ENCODE data around the gene RIBC2. TPM values are rescaled to one million over a fixed set of nuclear protein-coding genes. Genes with fewer than 3 reads are reported as not detected.
A peak's percentile ranks its signal among the peaks of the same experiment; 100 is the strongest.
"Not testable (repeated sequence)": the region's sequence is repeated elsewhere in the genome, so short reads cannot be mapped to it uniquely, and the experiment has no call there.

The RIBC2 gene, protein sequence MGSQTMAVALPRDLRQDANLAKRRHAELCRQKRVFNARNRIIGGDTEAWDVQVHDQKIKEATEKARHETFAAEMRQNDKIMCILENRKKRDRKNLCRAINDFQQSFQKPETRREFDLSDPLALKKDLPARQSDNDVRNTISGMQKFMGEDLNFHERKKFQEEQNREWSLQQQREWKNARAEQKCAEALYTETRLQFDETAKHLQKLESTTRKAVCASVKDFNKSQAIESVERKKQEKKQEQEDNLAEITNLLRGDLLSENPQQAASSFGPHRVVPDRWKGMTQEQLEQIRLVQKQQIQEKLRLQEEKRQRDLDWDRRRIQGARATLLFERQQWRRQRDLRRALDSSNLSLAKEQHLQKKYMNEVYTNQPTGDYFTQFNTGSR
- total RNA-seq, result 0.52 TPM

GRCh38 chr22:45413368-45414211 lies at the start of gene RIBC2, which contains the start of gene SMC1B:
RIBC2 (plus strand) TSS chr22:45413693; CDS start chr22:45413887, 194 bp downstream.
SMC1B (minus strand) TSS chr22:45413599; CDS start chr22:45413567, 32 bp downstream.
- Histone ChIP-seq H3K36me3 (ENCODE audit: control insufficient read depth in 3 of 3, insufficient read depth in 3 of 3, low read length in 3 of 3) (no peaks in the 10 kb centered on the region), H3K27ac (ENCODE audit: low read depth, low read length) (no peak within 1 kb of the TSS), H3K4me3 (ENCODE audit: low read length in 3 of 3) (peak within 1 kb of the TSS; percentile 66 to 78 (median 75)), H3K9me3 (ENCODE audit: control insufficient read depth in 3 of 3, low read length in 3 of 3) (no peaks in the 10 kb centered on the region), H3K9ac (ENCODE audit: low read depth in 1 of 3, low read length in 3 of 3) (peak within 1 kb of the TSS; percentile 45 to 64 (median 51)), H3K4me1 (ENCODE audit: control insufficient read depth in 3 of 3, insufficient read depth in 3 of 3, low read length in 3 of 3) (peaks cover 8 to 11% (median 9%) of the 10 kb centered on the region in 3 donors), H3K27me3 (ENCODE audit: control insufficient read depth in 3 of 3, insufficient read depth in 3 of 3, low read length in 3 of 3) (peaks cover 0 to 10% (median 5%) of the 10 kb centered on the region in 3 donors)

- Histone ChIP-seq H3K9ac (ENCODE audit: low read depth in 1 of 3, low read length in 3 of 3) (no peak overlapping the region), H3K36me3 (ENCODE audit: control insufficient read depth in 3 of 3, insufficient read depth in 3 of 3, low read length in 3 of 3) (no peaks in the 10 kb centered on the region), H3K27ac (ENCODE audit: low read depth, low read length) (no peak overlapping the region), H3K4me1 (ENCODE audit: control insufficient read depth in 3 of 3, insufficient read depth in 3 of 3, low read length in 3 of 3) (no peaks in the 10 kb centered on the region), H3K27me3 (ENCODE audit: control insufficient read depth in 3 of 3, insufficient read depth in 3 of 3, low read length in 3 of 3) (peaks cover 0 to 3% (median 0%) of the 10 kb centered on the region in 3 donors), H3K4me3 (ENCODE audit: low read length in 3 of 3) (no peak overlapping the region), H3K9me3 (ENCODE audit: control insufficient read depth in 3 of 3, low read length in 3 of 3) (no peaks in the 10 kb centered on the region)
These were observed 46.8 kb upstream of the RIBC2 start for GRCh38 chr22:45366713-45367112.

DNA sequence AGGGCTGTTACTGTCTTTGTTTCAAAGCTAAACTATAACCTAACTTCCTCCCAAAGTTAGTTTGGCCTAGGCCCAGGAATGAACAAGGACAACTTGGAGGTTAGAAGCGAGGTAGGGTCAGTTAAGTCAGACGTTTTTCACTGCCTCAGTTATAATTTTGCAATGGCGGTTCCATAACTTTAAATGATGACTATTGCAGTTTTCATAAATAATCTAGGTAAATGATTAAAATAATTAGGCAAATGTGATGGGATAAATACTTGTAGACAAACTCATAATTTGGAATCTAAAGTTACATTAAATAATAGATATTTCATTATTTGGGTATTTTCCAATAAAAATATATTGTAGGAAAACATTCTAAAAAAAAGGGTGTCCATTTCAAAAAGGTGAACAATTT lies 39.9 kb upstream of the RIBC2 start:
- not testable (repeated sequence) for H3K4me1 ChIP-seq (ENCODE audit: control insufficient read depth in 3 of 3, insufficient read depth in 3 of 3, low read length in 3 of 3); H3K36me3 ChIP-seq (ENCODE audit: control insufficient read depth in 3 of 3, insufficient read depth in 3 of 3, low read length in 3 of 3); H3K27ac ChIP-seq (ENCODE audit: low read depth, low read length); H3K9ac ChIP-seq (ENCODE audit: low read depth in 1 of 3, low read length in 3 of 3); H3K27me3 ChIP-seq (ENCODE audit: control insufficient read depth in 3 of 3, insufficient read depth in 3 of 3, low read length in 3 of 3); H3K4me3 ChIP-seq (ENCODE audit: low read length in 3 of 3); H3K9me3 ChIP-seq (ENCODE audit: control insufficient read depth in 3 of 3, low read length in 3 of 3)

DNA sequence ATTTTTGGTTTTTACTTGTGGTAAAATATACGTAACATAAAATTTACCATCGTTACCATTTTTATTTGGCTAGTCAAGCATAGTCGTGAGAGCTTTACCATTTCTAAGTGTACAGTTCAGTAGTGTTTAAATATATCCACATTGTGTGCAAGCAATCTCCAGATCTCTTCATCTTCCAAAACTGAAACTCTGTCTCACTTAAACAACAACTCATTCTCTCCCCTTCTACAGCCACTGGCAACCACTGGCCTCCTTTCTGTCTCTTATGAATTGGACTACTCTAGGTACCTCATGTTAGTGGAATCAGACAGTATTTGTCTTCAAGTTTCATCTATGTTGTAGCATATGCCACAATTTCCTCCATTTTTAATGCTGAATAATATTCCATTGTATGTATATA lies 37.5 kb upstream of the RIBC2 start:
- Histone ChIP-seq H3K27me3 (ENCODE audit: control insufficient read depth in 3 of 3, insufficient read depth in 3 of 3, low read length in 3 of 3) (no peaks in the 10 kb centered on the region), H3K36me3 (ENCODE audit: control insufficient read depth in 3 of 3, insufficient read depth in 3 of 3, low read length in 3 of 3) (no peaks in the 10 kb centered on the region), H3K9ac (ENCODE audit: low read depth in 1 of 3, low read length in 3 of 3) (no peak overlapping the region), H3K4me3 (ENCODE audit: low read length in 3 of 3) (no peak overlapping the region), H3K27ac (ENCODE audit: low read depth, low read length) (no peak overlapping the region), H3K4me1 (ENCODE audit: control insufficient read depth in 3 of 3, insufficient read depth in 3 of 3, low read length in 3 of 3) (no peaks in the 10 kb centered on the region), H3K9me3 (ENCODE audit: control insufficient read depth in 3 of 3, low read length in 3 of 3) (no peaks in the 10 kb centered on the region)

DNA sequence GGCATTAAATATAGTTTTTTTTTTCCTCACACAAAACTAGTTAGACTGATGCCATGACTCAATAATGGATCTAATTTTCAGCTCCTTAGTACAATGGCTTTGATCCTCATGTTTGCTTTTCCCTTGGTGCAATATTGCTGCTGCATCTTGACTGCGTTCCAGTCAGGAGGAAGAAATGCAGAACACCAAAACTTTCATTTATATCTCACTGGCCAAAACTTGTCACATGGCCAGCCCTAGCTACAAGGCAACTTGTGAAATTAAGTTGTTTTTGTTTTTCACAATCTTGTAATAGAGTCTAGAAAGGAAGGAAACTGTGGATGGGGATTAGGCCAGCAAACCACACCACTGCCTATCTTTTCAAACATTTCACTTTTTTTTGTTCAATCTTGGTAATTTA lies 36.8 kb upstream of the RIBC2 start:
- no peaks in the 10 kb centered on the region for H3K36me3 ChIP-seq (ENCODE audit: control insufficient read depth in 3 of 3, insufficient read depth in 3 of 3, low read length in 3 of 3)
- no peak overlapping the region for H3K4me3 ChIP-seq (ENCODE audit: low read length in 3 of 3)
- no peaks in the 10 kb centered on the region for H3K4me1 ChIP-seq (ENCODE audit: control insufficient read depth in 3 of 3, insufficient read depth in 3 of 3, low read length in 3 of 3)
- H3K27me3 ChIP-seq (ENCODE audit: control insufficient read depth in 3 of 3, insufficient read depth in 3 of 3, low read length in 3 of 3), result no peaks in the 10 kb centered on the region
- H3K9me3 ChIP-seq (ENCODE audit: control insufficient read depth in 3 of 3, low read length in 3 of 3), result no peaks in the 10 kb centered on the region
- no peak overlapping the region for H3K27ac ChIP-seq (ENCODE audit: low read depth, low read length)
- H3K9ac ChIP-seq (ENCODE audit: low read depth in 1 of 3, low read length in 3 of 3), result no peak overlapping the region

DNA sequence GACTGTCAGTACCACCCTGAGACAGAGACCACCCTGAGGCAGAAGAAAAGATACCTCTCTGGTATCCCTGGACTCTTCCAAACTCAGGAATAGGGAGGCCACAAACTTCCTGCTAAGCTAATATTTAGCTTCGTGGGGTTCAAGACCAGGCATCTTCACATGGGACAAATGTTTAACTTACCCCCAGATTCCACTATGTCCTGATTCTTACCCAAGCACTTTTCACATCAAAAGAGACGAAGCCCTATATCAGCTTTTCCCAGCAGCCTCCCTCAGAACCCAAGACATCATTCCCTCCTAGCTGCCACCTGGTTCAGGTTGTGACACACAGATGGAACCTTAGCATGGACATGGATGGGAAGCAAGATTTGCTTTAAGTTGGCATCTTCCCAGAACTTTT lies 32.1 kb upstream of the RIBC2 start:
- Histone ChIP-seq H3K9me3 (ENCODE audit: control insufficient read depth in 3 of 3, low read length in 3 of 3) (no peaks in the 10 kb centered on the region), H3K27ac (ENCODE audit: low read depth, low read length) (no peak overlapping the region), H3K4me3 (ENCODE audit: low read length in 3 of 3) (no peak overlapping the region), H3K9ac (ENCODE audit: low read depth in 1 of 3, low read length in 3 of 3) (no peak overlapping the region), H3K36me3 (ENCODE audit: control insufficient read depth in 3 of 3, insufficient read depth in 3 of 3, low read length in 3 of 3) (no peaks in the 10 kb centered on the region), H3K27me3 (ENCODE audit: control insufficient read depth in 3 of 3, insufficient read depth in 3 of 3, low read length in 3 of 3) (no peaks in the 10 kb centered on the region), H3K4me1 (ENCODE audit: control insufficient read depth in 3 of 3, insufficient read depth in 3 of 3, low read length in 3 of 3) (no peaks in the 10 kb centered on the region)

- H3K4me3 ChIP-seq (ENCODE audit: low read length in 3 of 3), result no peak overlapping the region
- H3K9ac ChIP-seq (ENCODE audit: low read depth in 1 of 3, low read length in 3 of 3), result no peak overlapping the region
- no peaks in the 10 kb centered on the region for H3K9me3 ChIP-seq (ENCODE audit: control insufficient read depth in 3 of 3, low read length in 3 of 3)
- no peaks in the 10 kb centered on the region for H3K4me1 ChIP-seq (ENCODE audit: control insufficient read depth in 3 of 3, insufficient read depth in 3 of 3, low read length in 3 of 3)
- H3K36me3 ChIP-seq (ENCODE audit: control insufficient read depth in 3 of 3, insufficient read depth in 3 of 3, low read length in 3 of 3), result no peaks in the 10 kb centered on the region
- no peak overlapping the region for H3K27ac ChIP-seq (ENCODE audit: low read depth, low read length)
- no peaks in the 10 kb centered on the region for H3K27me3 ChIP-seq (ENCODE audit: control insufficient read depth in 3 of 3, insufficient read depth in 3 of 3, low read length in 3 of 3)
These were observed 23.9 kb upstream of the RIBC2 start for GRCh38 chr22:45389546-45389945.

- H3K36me3 ChIP-seq (ENCODE audit: control insufficient read depth in 3 of 3, insufficient read depth in 3 of 3, low read length in 3 of 3), result no peaks in the 10 kb centered on the region
- peaks cover 0 to 2% (median 0%) of the 10 kb centered on the region in 3 donors for H3K27me3 ChIP-seq (ENCODE audit: control insufficient read depth in 3 of 3, insufficient read depth in 3 of 3, low read length in 3 of 3)
- no peak overlapping the region for H3K9ac ChIP-seq (ENCODE audit: low read depth in 1 of 3, low read length in 3 of 3)
- H3K9me3 ChIP-seq (ENCODE audit: control insufficient read depth in 3 of 3, low read length in 3 of 3), result no peaks in the 10 kb centered on the region
- H3K4me3 ChIP-seq (ENCODE audit: low read length in 3 of 3), result no peak overlapping the region
- no peak overlapping the region for H3K27ac ChIP-seq (ENCODE audit: low read depth, low read length)
- H3K4me1 ChIP-seq (ENCODE audit: control insufficient read depth in 3 of 3, insufficient read depth in 3 of 3, low read length in 3 of 3), result peaks cover 0 to 4% (median 0%) of the 10 kb centered on the region in 3 donors
These were observed 15.7 kb upstream of the RIBC2 start for GRCh38 chr22:45397806-45398205.

- Histone ChIP-seq H3K36me3 (ENCODE audit: control insufficient read depth in 3 of 3, insufficient read depth in 3 of 3, low read length in 3 of 3) (no peaks in the 10 kb centered on the region), H3K27ac (ENCODE audit: low read depth, low read length) (no peak overlapping the region), H3K9ac (ENCODE audit: low read depth in 1 of 3, low read length in 3 of 3) (no peak overlapping the region)
These were observed 15.3 kb upstream of the RIBC2 start for GRCh38 chr22:45398214-45398613.

More at GRCh38 chr22:45398214-45398613, 15.3 kb upstream of the RIBC2 start:
- Histone ChIP-seq H3K27me3 (ENCODE audit: control insufficient read depth in 3 of 3, insufficient read depth in 3 of 3, low read length in 3 of 3) (peaks cover 0 to 2% (median 0%) of the 10 kb centered on the region in 3 donors), H3K4me1 (ENCODE audit: control insufficient read depth in 3 of 3, insufficient read depth in 3 of 3, low read length in 3 of 3) (peaks cover 0 to 4% (median 0%) of the 10 kb centered on the region in 3 donors), H3K9me3 (ENCODE audit: control insufficient read depth in 3 of 3, low read length in 3 of 3) (no peaks in the 10 kb centered on the region), H3K4me3 (ENCODE audit: low read length in 3 of 3) (no peak overlapping the region)

All from skeletal muscle tissue (tissue), 4 donors.